ENCODE data around the gene DIO3.
"Not testable (repeated sequence)": the region's sequence is repeated elsewhere in the genome, so short reads cannot be mapped to it uniquely, and the experiment has no call there.

The DIO3 gene

DNA sequence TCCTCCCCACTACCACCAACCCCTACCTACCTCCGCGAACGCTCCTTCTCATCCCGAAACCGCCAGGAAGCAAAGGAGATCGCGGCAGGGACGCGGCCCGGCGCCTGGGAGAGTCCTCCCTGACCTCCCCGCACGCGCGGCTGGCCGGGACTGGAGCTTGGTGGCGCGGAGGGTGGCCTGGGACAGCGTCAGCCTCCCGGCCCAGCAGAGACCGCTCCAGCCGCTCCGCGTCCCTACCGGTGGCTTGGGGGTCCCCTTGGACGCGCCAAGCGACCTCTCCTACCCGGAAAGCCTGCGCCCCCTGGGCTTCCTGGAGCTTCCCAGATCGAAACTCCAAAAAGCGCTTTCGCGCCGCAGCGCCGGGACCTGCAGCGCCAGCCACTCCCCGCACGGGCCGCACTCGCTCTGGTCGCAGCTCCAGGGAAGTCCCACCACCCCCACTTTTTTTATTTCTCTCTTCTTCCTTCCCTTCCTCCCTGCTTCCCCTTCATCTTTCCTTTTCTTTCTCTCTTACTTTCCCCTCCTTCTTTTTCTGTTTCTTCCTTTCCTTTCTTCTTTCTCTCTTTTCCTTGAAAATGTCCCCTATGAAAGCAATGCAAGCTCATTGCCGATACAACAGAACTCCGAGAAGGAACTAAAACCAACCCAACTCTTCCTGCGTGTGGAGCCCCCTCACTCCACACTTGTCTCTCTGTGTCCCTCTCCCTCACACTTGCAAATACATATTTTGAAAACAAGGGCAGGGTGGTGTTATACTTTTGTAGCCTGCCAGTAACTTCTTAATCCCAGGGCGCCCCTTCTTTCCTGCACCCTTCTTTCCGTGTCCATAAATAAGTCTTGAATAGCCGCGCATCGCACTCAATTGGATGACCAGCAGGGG, 3.8 kb downstream of the DIO3 start:
- no peaks in the 10 kb centered on the region for H3K36me3 ChIP-seq (ENCODE audit: insufficient read depth, insufficient read length, low read length)
- H3K9ac ChIP-seq (ENCODE audit: insufficient read length, low read depth), result peak overlapping the region; percentile 64

DNA sequence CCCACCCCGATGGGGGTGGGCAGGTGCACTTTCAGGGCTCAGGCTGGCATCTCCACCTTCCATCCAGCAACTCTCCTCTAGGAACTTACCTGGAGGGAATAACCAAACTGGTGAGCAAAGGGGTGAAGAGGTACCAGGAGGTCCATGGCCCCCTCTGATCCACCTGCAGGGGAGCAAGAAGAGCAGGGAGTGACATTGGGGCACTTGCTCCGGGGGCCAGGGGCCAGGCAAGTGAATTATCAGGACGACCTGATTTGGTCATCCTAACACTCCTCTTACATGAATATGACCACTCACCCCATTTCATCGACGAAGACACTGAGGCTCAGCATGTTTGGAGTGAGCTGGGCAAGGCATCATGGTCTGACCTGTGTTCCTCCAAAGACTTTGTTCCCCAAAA, 6.0 kb downstream of the DIO3 start:
- TF ChIP-seq YY1 (IDR thresholded peaks at IDR 0.05; ENCODE audit: insufficient read depth, insufficient read length), result no peak
- TF ChIP-seq ZNF274 (IDR thresholded peaks at IDR 0.05; ENCODE audit: low read depth, low read length), result no peak
- no peak for TF ChIP-seq SUZ12 (IDR thresholded peaks at IDR 0.05; ENCODE audit: extremely low read depth, insufficient read depth, insufficient read length)
- Histone ChIP-seq H3K9ac (ENCODE audit: insufficient read length, low read depth) (no peak overlapping the region), H3K4me1 (ENCODE audit: insufficient read depth, insufficient read length) (no peaks in the 10 kb centered on the region), H3K27me3 (ENCODE audit: insufficient read depth, insufficient read length) (peaks cover 72% of the 10 kb centered on the region), H3K9me3 (ENCODE audit: insufficient read depth, low read length) (peaks cover 3% of the 10 kb centered on the region; the same call in 1 of the 2 replicates), H3K36me3 (ENCODE audit: insufficient read depth, insufficient read length, low read length) (no peaks in the 10 kb centered on the region), H3K4me3 (ENCODE audit: insufficient read length, low read depth) (no peak overlapping the region)
- DNase-seq (ENCODE audit: low read depth, low spot score), result no peak

More for the DNA sequence above, 3.8 kb downstream of the DIO3 start:
- DNase-seq (ENCODE audit: low read depth, low spot score), result no peak
- TF ChIP-seq SUZ12 (IDR thresholded peaks at IDR 0.05; ENCODE audit: extremely low read depth, insufficient read depth, insufficient read length) (peak; percentile 72), ZNF274 (IDR thresholded peaks at IDR 0.05; ENCODE audit: low read depth, low read length) (no peak), YY1 (IDR thresholded peaks at IDR 0.05; ENCODE audit: insufficient read depth, insufficient read length) (no peak)
- Histone ChIP-seq H3K9me3 (ENCODE audit: insufficient read depth, low read length) (peaks cover 12% of the 10 kb centered on the region; the same call in 1 of the 2 replicates), H3K27me3 (ENCODE audit: insufficient read depth, insufficient read length) (peaks cover 77% of the 10 kb centered on the region), H3K4me3 (ENCODE audit: insufficient read length, low read depth) (peak overlapping the region; percentile 43), H3K4me1 (ENCODE audit: insufficient read depth, insufficient read length) (no peaks in the 10 kb centered on the region)

DNA sequence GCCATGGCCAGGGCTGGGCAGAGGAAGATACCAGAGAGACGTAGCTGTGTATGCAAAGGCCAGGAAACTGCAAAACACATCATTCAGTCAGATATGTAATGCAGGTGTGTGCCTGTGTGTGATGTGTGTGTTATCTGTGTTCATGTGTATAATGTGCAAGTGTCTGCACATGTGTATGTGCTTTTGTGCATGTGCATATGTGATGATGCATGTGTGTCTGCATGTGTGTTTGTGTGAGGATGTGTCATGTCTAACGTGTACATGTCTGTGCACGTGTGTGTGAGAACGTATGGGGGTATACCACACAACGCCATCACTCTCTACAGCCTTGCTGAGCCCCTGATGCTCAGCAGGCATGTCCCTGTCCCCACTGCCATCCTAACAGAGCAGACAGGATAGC, 9.7 kb downstream of the DIO3 start:
- Histone ChIP-seq H3K4me3 (ENCODE audit: insufficient read length, low read depth) (no peak overlapping the region), H3K4me1 (ENCODE audit: insufficient read depth, insufficient read length) (no peaks in the 10 kb centered on the region), H3K36me3 (ENCODE audit: insufficient read depth, insufficient read length, low read length) (no peaks in the 10 kb centered on the region), H3K9ac (ENCODE audit: insufficient read length, low read depth) (no peak overlapping the region), H3K27me3 (ENCODE audit: insufficient read depth, insufficient read length) (peaks cover 34% of the 10 kb centered on the region), H3K9me3 (ENCODE audit: insufficient read depth, low read length) (no peaks in the 10 kb centered on the region)
- no peak for DNase-seq (ENCODE audit: low read depth, low spot score)
- no peak for TF ChIP-seq SUZ12 (IDR thresholded peaks at IDR 0.05; ENCODE audit: extremely low read depth, insufficient read depth, insufficient read length)

DNA sequence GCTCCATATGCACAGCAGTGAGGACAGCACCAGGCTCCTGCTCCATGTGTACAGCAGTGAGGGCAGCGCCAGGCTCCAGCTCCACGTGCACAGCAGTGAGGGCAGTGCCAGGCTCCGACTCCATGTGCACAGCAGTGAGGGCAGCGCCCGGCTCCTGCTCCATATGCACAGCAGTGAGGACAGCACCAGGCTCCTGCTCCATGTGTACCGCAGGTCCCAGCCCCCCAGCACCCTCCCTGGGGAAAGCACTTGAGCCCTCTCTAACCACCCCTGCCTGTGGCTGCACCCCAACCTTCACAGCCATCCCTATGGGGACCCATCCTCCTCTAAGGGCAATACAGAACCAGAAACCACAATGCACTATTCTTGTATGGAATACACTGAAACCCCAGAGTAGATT, 11.2 kb downstream of the DIO3 start:
- H3K27me3 ChIP-seq (ENCODE audit: insufficient read depth, insufficient read length), result peaks cover 19% of the 10 kb centered on the region
- not testable (repeated sequence) for H3K4me1 ChIP-seq (ENCODE audit: insufficient read depth, insufficient read length); H3K9ac ChIP-seq (ENCODE audit: insufficient read length, low read depth)

DNA sequence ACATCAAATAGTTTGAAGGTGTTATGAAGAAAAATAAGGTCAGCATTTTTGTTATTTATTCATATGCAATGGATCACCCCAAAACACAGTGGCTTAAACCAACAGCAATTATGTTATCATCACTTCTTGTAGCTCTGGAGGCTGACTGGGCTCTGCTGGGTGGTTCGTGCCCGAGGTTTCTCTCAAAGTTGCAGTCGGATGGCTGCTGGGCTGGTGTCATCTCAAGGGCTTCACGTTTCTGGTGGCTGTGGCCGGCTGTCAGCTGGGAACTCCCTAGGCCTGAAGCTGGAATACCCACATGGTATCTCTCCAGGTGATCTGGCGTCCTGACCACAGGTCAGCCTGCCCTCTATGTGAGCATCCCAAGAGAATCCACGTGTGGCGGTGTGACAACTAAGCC, 12.0 kb downstream of the DIO3 start:
- Histone ChIP-seq H3K4me3 (ENCODE audit: insufficient read length, low read depth) (no peak overlapping the region), H3K27me3 (ENCODE audit: insufficient read depth, insufficient read length) (peaks cover 13% of the 10 kb centered on the region), H3K9ac (ENCODE audit: insufficient read length, low read depth) (no peak overlapping the region), H3K9me3 (ENCODE audit: insufficient read depth, low read length) (no peaks in the 10 kb centered on the region), H3K36me3 (ENCODE audit: insufficient read depth, insufficient read length, low read length) (no peaks in the 10 kb centered on the region), H3K4me1 (ENCODE audit: insufficient read depth, insufficient read length) (no peaks in the 10 kb centered on the region)
- DNase-seq (ENCODE audit: low read depth, low spot score), result no peak
- TF ChIP-seq SUZ12 (IDR thresholded peaks at IDR 0.05; ENCODE audit: extremely low read depth, insufficient read depth, insufficient read length), result no peak
- no peak for TF ChIP-seq YY1 (IDR thresholded peaks at IDR 0.05; ENCODE audit: insufficient read depth, insufficient read length)
- no peak for TF ChIP-seq ZNF274 (IDR thresholded peaks at IDR 0.05; ENCODE audit: low read depth, low read length)

More for the DNA sequence above, 11.2 kb downstream of the DIO3 start:
- H3K9me3 ChIP-seq (ENCODE audit: insufficient read depth, low read length); H3K36me3 ChIP-seq (ENCODE audit: insufficient read depth, insufficient read length, low read length); DNase-seq (ENCODE audit: low read depth, low spot score); H3K4me3 ChIP-seq (ENCODE audit: insufficient read length, low read depth): not testable (repeated sequence)

DNA sequence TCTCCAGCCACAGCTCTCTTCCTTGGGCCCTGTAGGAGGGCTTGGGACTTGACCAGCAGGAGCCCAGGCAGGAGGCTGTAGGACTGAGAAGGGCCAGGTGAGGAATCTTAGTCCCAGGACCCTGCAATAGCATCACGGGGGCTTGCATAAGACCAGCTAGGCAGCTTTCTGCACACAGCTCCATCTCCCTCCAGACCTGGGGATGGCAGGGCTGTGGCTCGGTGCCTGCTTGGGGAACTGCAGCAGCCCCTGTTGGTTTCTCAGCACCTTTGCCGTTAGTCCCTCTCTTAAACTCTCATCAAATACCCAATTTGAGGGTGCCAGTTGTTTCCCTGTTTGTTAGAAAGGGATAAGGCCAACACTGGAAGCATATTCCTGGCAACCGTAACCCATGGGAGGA, 14.3 kb downstream of the DIO3 start:
- H3K9ac ChIP-seq (ENCODE audit: insufficient read length, low read depth), result no peak overlapping the region
- H3K27me3 ChIP-seq (ENCODE audit: insufficient read depth, insufficient read length), result peaks cover 7% of the 10 kb centered on the region
- DNase-seq (ENCODE audit: low read depth, low spot score), result no peak
- no peaks in the 10 kb centered on the region for H3K36me3 ChIP-seq (ENCODE audit: insufficient read depth, insufficient read length, low read length)
- no peak overlapping the region for H3K4me3 ChIP-seq (ENCODE audit: insufficient read length, low read depth)
- no peaks in the 10 kb centered on the region for H3K9me3 ChIP-seq (ENCODE audit: insufficient read depth, low read length)
- TF ChIP-seq SUZ12 (IDR thresholded peaks at IDR 0.05; ENCODE audit: extremely low read depth, insufficient read depth, insufficient read length), result no peak
- no peak for TF ChIP-seq ZNF274 (IDR thresholded peaks at IDR 0.05; ENCODE audit: low read depth, low read length)
- no peak for TF ChIP-seq YY1 (IDR thresholded peaks at IDR 0.05; ENCODE audit: insufficient read depth, insufficient read length)
- H3K4me1 ChIP-seq (ENCODE audit: insufficient read depth, insufficient read length), result no peaks in the 10 kb centered on the region

DNA sequence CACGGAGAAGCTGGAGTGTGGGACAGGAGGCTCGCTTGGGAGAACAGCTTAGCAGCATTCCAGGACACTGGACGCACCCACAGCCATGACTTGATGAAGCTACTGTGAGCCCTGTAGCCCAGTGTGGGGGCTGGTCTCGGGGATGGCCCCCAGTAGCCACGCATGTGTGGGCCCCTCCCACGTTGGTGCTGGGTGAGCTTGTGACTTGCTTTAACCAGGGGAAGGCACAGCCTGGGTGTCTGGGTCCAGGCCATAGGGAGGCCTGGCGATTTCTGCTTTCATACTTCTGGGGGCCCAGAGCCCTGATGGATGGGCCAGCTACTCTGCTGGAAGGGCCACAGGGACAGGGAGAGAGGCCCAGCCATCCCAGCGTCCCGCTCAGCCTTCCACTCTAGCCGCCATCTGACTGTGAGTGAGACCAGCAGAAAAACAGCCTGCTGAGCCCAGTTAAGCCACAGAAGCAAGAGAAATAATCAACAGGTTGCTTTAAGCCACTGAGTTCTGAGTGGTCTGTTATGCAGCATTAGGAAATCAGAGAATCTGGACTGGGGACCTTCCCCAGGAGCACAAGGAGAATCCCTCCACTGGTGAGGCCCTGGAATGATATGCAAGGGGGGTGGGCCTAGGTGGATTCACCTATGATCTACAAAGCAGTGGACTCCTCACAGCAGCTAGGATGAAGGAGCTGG, 16.1 kb downstream of the DIO3 start:
- TF ChIP-seq YY1 (IDR thresholded peaks at IDR 0.05; ENCODE audit: insufficient read depth, insufficient read length), result no peak
- Histone ChIP-seq H3K36me3 (ENCODE audit: insufficient read depth, insufficient read length, low read length) (no peaks in the 10 kb centered on the region), H3K4me3 (ENCODE audit: insufficient read length, low read depth) (no peak overlapping the region), H3K4me1 (ENCODE audit: insufficient read depth, insufficient read length) (no peaks in the 10 kb centered on the region), H3K9me3 (ENCODE audit: insufficient read depth, low read length) (no peaks in the 10 kb centered on the region), H3K27me3 (ENCODE audit: insufficient read depth, insufficient read length) (no peaks in the 10 kb centered on the region), H3K9ac (ENCODE audit: insufficient read length, low read depth) (no peak overlapping the region)
- DNase-seq (ENCODE audit: low read depth, low spot score), result no peak
